ENCODE measurements around the gene E2F8.

E2F8 gene

DNA sequence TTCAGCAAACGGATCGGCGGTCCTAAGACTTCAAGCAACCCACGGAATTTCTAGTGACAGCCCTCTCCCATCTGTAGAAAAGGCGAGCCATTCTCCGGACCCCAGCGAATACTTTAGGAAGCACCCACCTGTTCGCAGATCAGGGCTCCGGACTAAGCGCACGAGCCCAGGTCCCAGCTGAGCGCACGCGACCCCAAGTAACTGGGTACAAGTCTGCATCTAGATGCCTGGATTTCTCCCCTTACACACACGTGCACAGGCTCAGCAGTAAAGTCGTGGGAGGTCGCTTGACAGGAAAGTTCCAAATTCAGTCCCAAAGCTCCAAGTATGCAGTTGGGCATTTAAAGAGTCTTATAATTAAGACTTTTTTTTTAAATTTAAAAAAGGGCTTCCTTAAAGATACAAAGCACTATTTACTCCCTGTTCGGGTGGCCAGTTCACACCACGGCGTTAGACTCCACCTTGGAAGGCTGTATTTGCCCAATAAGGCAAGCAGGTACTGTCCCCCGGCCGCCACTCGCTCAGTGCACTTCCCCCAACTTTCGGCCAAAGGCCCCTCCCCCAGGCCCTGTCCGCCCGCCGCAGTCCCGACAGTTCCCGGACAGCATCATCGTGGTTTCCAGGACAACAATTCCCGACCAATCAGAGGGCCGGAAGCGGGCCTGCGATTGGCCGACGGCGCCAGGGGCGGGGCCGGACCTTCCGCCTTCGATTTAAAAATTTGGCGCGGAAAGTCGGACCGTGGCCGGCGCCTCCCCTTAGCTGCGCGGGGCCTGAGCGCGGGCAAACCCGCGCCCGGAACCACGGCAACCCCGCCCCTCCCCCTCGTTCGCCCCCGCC, at the start of gene E2F8 (continued):
- TF ChIP-seq ZNF610 (tag by site-specific recombination; IDR thresholded peaks at IDR 0.05; ENCODE audit: borderline replicate concordance) (no peak), SCRT2 (tag by site-specific recombination; IDR thresholded peaks at IDR 0.05) (peak; percentile 85), ZNF473 (tag by site-specific recombination; IDR thresholded peaks at IDR 0.05) (no peak), KLF1 (tag by site-specific recombination; IDR thresholded peaks at IDR 0.05) (peak; percentile 31; the same call in 1 of the 2 replicates), SP3 (tag by site-specific recombination; IDR thresholded peaks at IDR 0.05) (peak; percentile 90), BCL11B (tag by site-specific recombination; IDR thresholded peaks at IDR 0.05; ENCODE audit: low read depth) (peak; percentile 40; the same call in 1 of the 2 replicates), ZNF311 (tag by site-specific recombination; IDR thresholded peaks at IDR 0.05; ENCODE audit: borderline replicate concordance) (no peak), ZNF76 (tag by site-specific recombination; IDR thresholded peaks at IDR 0.05; ENCODE audit: borderline replicate concordance, low read depth) (0 out of 2 replicates have a peak, but pooled peaks have one; percentile 54), ZNF24 (tag by site-specific recombination; IDR thresholded peaks at IDR 0.05) (no peak), ZEB2 (tag by site-specific recombination; IDR thresholded peaks at IDR 0.05) (peak; percentile 64; the same call in 1 of the 2 replicates)
- TF ChIP-seq, protein P1, sequence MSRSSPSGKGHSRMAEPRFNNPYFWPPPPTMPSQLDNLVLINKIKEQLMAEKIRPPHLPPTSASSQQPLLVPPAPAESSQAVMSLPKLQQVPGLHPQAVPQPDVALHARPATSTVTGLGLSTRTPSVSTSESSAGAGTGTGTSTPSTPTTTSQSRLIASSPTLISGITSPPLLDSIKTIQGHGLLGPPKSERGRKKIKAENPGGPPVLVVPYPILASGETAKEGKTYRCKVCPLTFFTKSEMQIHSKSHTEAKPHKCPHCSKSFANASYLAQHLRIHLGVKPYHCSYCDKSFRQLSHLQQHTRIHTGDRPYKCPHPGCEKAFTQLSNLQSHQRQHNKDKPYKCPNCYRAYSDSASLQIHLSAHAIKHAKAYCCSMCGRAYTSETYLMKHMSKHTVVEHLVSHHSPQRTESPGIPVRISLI (tag by site-specific recombination; IDR thresholded peaks at IDR 0.05): peak; percentile 63; the same call in 1 of the 2 replicates
- TF ChIP-seq, protein P2, sequence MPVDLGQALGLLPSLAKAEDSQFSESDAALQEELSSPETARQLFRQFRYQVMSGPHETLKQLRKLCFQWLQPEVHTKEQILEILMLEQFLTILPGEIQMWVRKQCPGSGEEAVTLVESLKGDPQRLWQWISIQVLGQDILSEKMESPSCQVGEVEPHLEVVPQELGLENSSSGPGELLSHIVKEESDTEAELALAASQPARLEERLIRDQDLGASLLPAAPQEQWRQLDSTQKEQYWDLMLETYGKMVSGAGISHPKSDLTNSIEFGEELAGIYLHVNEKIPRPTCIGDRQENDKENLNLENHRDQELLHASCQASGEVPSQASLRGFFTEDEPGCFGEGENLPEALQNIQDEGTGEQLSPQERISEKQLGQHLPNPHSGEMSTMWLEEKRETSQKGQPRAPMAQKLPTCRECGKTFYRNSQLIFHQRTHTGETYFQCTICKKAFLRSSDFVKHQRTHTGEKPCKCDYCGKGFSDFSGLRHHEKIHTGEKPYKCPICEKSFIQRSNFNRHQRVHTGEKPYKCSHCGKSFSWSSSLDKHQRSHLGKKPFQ (tag by site-specific recombination; IDR thresholded peaks at IDR 0.05): peak; percentile 99
- TF ChIP-seq, protein P3, sequence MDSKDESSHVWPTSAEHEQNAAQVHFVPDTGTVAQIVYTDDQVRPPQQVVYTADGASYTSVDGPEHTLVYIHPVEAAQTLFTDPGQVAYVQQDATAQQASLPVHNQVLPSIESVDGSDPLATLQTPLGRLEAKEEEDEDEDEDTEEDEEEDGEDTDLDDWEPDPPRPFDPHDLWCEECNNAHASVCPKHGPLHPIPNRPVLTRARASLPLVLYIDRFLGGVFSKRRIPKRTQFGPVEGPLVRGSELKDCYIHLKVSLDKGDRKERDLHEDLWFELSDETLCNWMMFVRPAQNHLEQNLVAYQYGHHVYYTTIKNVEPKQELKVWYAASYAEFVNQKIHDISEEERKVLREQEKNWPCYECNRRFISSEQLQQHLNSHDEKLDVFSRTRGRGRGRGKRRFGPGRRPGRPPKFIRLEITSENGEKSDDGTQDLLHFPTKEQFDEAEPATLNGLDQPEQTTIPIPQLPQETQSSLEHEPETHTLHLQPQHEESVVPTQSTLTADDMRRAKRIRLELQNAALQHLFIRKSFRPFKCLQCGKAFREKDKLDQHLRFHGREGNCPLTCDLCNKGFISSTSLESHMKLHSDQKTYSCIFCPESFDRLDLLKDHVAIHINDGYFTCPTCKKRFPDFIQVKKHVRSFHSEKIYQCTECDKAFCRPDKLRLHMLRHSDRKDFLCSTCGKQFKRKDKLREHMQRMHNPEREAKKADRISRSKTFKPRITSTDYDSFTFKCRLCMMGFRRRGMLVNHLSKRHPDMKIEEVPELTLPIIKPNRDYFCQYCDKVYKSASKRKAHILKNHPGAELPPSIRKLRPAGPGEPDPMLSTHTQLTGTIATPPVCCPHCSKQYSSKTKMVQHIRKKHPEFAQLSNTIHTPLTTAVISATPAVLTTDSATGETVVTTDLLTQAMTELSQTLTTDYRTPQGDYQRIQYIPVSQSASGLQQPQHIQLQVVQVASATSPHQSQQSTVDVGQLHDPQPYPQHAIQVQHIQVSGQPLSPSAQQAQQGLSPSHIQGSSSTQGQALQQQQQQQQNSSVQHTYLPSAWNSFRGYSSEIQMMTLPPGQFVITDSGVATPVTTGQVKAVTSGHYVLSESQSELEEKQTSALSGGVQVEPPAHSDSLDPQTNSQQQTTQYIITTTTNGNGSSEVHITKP (tag by site-specific recombination; IDR thresholded peaks at IDR 0.05): peak; percentile 88
- TF ChIP-seq, protein P4, sequence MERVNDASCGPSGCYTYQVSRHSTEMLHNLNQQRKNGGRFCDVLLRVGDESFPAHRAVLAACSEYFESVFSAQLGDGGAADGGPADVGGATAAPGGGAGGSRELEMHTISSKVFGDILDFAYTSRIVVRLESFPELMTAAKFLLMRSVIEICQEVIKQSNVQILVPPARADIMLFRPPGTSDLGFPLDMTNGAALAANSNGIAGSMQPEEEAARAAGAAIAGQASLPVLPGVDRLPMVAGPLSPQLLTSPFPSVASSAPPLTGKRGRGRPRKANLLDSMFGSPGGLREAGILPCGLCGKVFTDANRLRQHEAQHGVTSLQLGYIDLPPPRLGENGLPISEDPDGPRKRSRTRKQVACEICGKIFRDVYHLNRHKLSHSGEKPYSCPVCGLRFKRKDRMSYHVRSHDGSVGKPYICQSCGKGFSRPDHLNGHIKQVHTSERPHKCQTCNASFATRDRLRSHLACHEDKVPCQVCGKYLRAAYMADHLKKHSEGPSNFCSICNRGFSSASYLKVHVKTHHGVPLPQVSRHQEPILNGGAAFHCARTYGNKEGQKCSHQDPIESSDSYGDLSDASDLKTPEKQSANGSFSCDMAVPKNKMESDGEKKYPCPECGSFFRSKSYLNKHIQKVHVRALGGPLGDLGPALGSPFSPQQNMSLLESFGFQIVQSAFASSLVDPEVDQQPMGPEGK (tag by site-specific recombination; IDR thresholded peaks at IDR 0.05): peak; percentile 62
- TF ChIP-seq, protein P5, sequence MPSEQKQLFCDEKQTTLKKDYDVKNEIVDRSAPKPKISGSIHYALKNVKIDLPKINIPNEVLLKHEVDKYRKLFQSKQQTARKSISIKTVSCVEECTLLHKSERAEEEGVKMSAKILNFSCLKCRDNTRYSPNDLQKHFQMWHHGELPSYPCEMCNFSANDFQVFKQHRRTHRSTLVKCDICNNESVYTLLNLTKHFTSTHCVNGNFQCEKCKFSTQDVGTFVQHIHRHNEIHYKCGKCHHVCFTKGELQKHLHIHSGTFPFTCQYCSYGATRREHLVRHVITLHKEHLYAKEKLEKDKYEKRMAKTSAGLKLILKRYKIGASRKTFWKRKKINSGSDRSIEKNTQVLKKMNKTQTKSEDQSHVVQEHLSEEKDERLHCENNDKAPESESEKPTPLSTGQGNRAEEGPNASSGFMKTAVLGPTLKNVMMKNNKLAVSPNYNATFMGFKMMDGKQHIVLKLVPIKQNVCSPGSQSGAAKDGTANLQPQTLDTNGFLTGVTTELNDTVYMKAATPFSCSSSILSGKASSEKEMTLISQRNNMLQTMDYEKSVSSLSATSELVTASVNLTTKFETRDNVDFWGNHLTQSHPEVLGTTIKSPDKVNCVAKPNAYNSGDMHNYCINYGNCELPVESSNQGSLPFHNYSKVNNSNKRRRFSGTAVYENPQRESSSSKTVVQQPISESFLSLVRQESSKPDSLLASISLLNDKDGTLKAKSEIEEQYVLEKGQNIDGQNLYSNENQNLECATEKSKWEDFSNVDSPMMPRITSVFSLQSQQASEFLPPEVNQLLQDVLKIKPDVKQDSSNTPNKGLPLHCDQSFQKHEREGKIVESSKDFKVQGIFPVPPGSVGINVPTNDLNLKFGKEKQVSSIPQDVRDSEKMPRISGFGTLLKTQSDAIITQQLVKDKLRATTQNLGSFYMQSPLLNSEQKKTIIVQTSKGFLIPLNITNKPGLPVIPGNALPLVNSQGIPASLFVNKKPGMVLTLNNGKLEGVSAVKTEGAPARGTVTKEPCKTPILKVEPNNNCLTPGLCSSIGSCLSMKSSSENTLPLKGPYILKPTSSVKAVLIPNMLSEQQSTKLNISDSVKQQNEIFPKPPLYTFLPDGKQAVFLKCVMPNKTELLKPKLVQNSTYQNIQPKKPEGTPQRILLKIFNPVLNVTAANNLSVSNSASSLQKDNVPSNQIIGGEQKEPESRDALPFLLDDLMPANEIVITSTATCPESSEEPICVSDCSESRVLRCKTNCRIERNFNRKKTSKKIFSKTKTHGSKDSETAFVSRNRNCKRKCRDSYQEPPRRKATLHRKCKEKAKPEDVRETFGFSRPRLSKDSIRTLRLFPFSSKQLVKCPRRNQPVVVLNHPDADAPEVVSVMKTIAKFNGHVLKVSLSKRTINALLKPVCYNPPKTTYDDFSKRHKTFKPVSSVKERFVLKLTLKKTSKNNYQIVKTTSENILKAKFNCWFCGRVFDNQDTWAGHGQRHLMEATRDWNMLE (tag by site-specific recombination; conservative IDR thresholded peaks at IDR 0.05; ENCODE audit: low read depth): 0 out of 2 replicates have a peak, but pooled peaks have one; percentile 24
